ENCODE data around the gene GTF3C6. TPM values are rescaled to one million over a fixed set of nuclear protein-coding genes. Genes with fewer than 3 reads are reported as not detected.

GTF3C6 gene
- total and polyA plus RNA-seq, 2 of the 8 experiments (the other 6 are each of a cell fraction or from before 2014, with no cell fraction given), result 13.1 to 87.4 TPM

GRCh38 chr6:110990840-110991576 is 32.5 kb downstream of the GTF3C6 start:
- H3K23ac ChIP-seq (ENCODE audit: insufficient read length), result no peak overlapping the region
- H4K20me1 ChIP-seq (replicated peaks in 1 of 2; ENCODE audit: control insufficient read depth in 1 of 2, insufficient read depth in 2 of 2, low read length in 2 of 2), result peaks cover 0 to 4% of the 10 kb centered on the region in 2 experiments
- no peaks in the 10 kb centered on the region for H3K23me2 ChIP-seq (ENCODE audit: low read depth, low read length)
- no peak overlapping the region for H3K9ac ChIP-seq (replicated peaks in 1 of 4; ENCODE audit: extremely low read depth in 1 of 4, low read depth in 3 of 4, low read length in 3 of 4)
- H3K9me3 ChIP-seq (ENCODE audit: insufficient read depth in 2 of 2, low read depth in 1 of 2, low read length in 1 of 2), result no peaks in the 10 kb centered on the region
- FAIRE-seq (no peak), DNase-seq (ENCODE audit: low read depth in 1 of 2, low spot score in 2 of 2) (no peak)
- peaks cover 9 to 68% (median 39%) of the 10 kb centered on the region in 4 experiments for H3K36me3 ChIP-seq (ENCODE audit: control insufficient read depth in 2 of 4, insufficient read depth in 4 of 4, low read length in 3 of 4)
- H3K4me2 ChIP-seq (ENCODE audit: insufficient read depth in 1 of 2, low read depth in 2 of 2, low read length in 2 of 2), result no peak overlapping the region
- H3K79me1 ChIP-seq (ENCODE audit: low read depth, low read length), result no peaks in the 10 kb centered on the region; the same call in 1 of the 2 replicates
- peaks cover 0 to 17% of the 10 kb centered on the region in 2 experiments; a peak in 2 of 4 replicates for H3K79me2 ChIP-seq (ENCODE audit: control insufficient read depth in 1 of 2, insufficient read depth in 2 of 2, low read length in 2 of 2)
- H4K5ac ChIP-seq (ENCODE audit: insufficient read length, low read depth, low read length), result no peak overlapping the region
- no peaks in the 10 kb centered on the region for H3K27me3 ChIP-seq (replicated peaks in 1 of 4; ENCODE audit: control insufficient read depth in 3 of 4, extremely low read depth in 1 of 4, insufficient read depth in 3 of 4, low read length in 3 of 4)
- WGBS, 2 experiments (ENCODE audit: extremely low coverage in 1 of 2, insufficient coverage in 1 of 2, insufficient read length in 1 of 2, insufficient replicate concordance in 2 of 2, low coverage in 1 of 2, low lambda C conversion rate in 2 of 2, missing lambda C conversion rate in 1 of 2), result 85% methylated on average over 11 of the region's 11 CpGs; no CpG with 5 or more reads in 1 of the 2 experiments
- POLR2A ChIA-PET (ENCODE audit: partially characterized antibody), result interaction anchor here (1.5 kb wide), 1 partner anchor 9 kb away, joined by 9 read pairs; the partner anchor contains the start of gene RPF2
- no peak overlapping the region for H2BK15ac ChIP-seq (ENCODE audit: low read length)
- no peak overlapping the region for H3K56ac ChIP-seq (replicated peaks; ENCODE audit: insufficient read length, low read depth, low read length)
- H2BK12ac ChIP-seq (ENCODE audit: low read depth, low read length), result no peak overlapping the region
- CTCF ChIA-PET (ENCODE audit: partially characterized antibody), result interaction anchor here (0.7 to 1.6 kb wide), 5 partner anchors 10 to 461 kb away, joined by 3 read pairs; no protein-coding TSS in a partner anchor
- TF ChIP-seq SP2 (IDR thresholded peaks at IDR 0.05; ENCODE audit: low read length) (no peak), USF2 (IDR thresholded peaks at IDR 0.05; ENCODE audit: low read length) (no peak), CBX8 (IDR thresholded peaks at IDR 0.05; ENCODE audit: borderline replicate concordance, low read depth, low read length) (no peak), POLR2A (IDR thresholded peaks at IDR 0.05; ENCODE audit: control extremely low read depth in 1 of 2, low read depth in 2 of 2, low read length in 2 of 2) (no peak), FOSL1 (IDR thresholded peaks at IDR 0.05; ENCODE audit: insufficient read depth, low read depth, low read length) (no peak), POU5F1 (IDR thresholded peaks at IDR 0.05; ENCODE audit: low read depth, low read length) (no peak), GTF2F1 (IDR thresholded peaks at IDR 0.05; ENCODE audit: borderline replicate concordance, low read depth, low read length) (no peak), TEAD4 (IDR thresholded peaks at IDR 0.05; ENCODE audit: low read depth, low read length) (no peak), JUND (IDR thresholded peaks at IDR 0.05; ENCODE audit: low read length) (no peak), SUZ12 (IDR thresholded peaks at IDR 0.05; ENCODE audit: low read length) (no peak), KDM5A (IDR thresholded peaks at IDR 0.05; ENCODE audit: low read length) (no peak)
- H3K4ac ChIP-seq (replicated peaks; ENCODE audit: insufficient read length, low read depth, low read length), result no peak overlapping the region
- no peaks in the 10 kb centered on the region for H3K4me1 ChIP-seq (replicated peaks in 1 of 4; ENCODE audit: control insufficient read depth in 3 of 4, insufficient read depth in 4 of 4, low read length in 3 of 4)
- H4K91ac ChIP-seq (replicated peaks; ENCODE audit: insufficient read length, low read length), result no peak overlapping the region
- no peak overlapping the region for H2BK20ac ChIP-seq (ENCODE audit: low read length)
- H2BK5ac ChIP-seq (ENCODE audit: low read depth, low read length), result no peak overlapping the region
- no peak overlapping the region for H4K8ac ChIP-seq (ENCODE audit: extremely low read depth, insufficient read depth, low read length)
- no peak overlapping the region for H3K27ac ChIP-seq (ENCODE audit: low read depth, low read length)
- no peak overlapping the region for H3K4me3 ChIP-seq (ENCODE audit: extremely low read depth in 1 of 4, insufficient read depth in 2 of 4, low read depth in 3 of 4, low read length in 4 of 4)
- no peak overlapping the region for H2AFZ ChIP-seq (ENCODE audit: low read length)
- H3K14ac ChIP-seq (ENCODE audit: insufficient read length), result no peak overlapping the region
- H3K18ac ChIP-seq (ENCODE audit: extremely low read depth, low read length), result no peak overlapping the region
- H2AK5ac ChIP-seq (ENCODE audit: low read depth, low read length), result no peak overlapping the region
- no peak overlapping the region for H2BK120ac ChIP-seq (replicated peaks; ENCODE audit: low read depth, low read length)

Data from H1 (cell line).